ENCODE results near the gene BHLHA15.
"Not testable (repeated sequence)": the region's sequence is repeated elsewhere in the genome, so short reads cannot be mapped to it uniquely, and the experiment has no call there.

Gene BHLHA15

DNA sequence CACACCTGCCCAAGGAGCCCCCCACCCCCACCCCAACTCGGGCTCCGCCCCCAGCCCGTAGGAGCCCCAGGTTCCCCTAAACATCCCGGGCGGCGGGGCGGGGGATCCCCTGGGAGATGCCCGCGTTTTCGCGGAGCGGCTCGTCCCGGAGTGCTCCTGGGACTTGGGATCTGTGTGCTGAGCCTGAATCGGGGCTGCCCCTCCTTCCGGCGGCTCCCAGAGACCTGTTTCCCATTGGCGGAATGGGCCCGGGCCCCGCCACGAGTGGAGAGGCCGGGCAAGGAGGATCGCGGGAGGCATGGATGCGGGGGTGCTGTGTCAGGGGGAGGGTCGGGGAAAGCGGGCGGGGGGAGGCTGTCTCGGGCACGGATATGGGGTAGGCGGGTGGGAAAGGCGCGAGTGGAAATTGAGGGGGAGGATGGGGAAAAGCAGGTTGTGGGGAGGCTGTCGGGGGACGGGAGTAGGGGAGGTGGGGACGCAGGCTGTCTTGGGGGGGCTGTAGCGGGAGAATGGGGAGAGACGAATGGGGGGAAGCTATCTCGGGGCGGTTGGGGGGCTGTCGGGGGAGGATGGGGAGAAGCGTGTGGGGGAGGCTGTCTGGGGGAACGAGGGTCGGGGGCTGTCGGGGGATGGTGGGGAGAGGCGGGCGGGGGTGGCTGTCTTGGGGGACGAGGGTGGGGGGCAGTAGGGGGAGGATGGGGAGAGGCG, 572 bp upstream of the BHLHA15 start:
- no peak for DNase-seq (ENCODE audit: low read depth)

DNA sequence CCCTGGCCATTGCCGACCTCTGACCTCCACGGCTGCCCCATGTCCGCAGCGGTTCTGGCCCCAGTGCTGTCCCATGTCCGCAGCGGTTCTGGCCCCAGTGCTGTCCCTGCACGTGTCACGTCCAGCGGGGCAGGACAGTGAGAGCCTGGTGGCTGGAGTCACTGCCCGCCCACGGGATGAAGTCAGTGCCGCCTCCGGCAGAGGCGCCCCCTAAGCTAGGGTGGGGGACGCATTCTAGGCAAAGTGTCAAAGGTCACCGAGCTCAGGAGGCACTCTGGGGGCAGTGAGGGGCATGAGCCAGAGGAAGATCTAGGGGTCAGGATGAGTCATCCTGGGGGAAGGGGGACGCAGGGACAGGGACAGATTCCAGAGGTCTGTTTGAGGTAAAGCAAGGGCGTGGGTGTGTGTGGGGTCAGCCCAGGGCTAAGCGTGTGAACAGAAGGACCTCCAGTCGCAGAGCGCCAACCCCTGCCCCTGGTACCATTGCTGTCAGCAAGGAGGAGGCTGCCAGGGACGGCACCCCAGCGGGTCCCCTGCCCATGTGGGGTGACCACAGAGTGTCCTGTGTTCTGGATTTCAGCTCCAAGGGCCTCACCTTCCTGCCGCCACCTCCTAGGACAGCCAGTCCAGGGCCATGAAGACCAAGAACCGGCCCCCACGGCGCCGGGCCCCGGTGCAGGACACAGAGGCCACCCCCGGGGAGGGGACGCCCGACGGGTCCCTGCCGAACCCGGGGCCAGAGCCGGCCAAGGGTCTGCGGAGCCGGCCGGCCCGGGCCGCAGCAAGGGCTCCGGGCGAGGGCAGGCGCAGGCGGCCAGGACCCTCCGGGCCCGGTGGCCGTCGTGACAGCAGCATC, 665 bp downstream of the BHLHA15 start:
- no peak for DNase-seq (ENCODE audit: low read depth)

DNA sequence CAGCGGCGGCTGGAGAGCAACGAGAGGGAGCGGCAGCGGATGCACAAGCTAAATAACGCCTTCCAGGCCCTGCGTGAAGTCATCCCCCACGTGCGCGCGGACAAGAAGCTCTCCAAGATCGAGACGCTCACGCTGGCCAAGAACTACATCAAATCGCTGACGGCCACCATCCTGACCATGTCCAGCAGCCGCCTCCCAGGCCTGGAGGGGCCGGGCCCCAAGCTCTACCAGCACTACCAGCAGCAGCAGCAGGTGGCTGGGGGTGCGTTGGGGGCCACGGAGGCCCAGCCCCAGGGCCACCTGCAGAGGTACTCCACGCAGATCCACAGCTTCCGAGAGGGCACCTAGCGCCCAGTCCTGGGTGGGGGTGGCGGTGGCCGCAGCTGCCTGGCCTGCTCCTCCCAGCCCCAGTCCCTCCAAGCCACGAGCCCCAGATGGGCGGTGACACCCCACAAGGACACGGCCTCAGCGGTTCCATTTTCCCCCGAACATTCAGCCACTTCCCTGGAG, 1.3 kb downstream of the BHLHA15 start:
- DNase-seq (ENCODE audit: low read depth): no peak

- no peak for DNase-seq (ENCODE audit: low read depth)
These were observed 2.2 kb downstream of the BHLHA15 start for GRCh38 chr7:98213296-98213887.

DNA sequence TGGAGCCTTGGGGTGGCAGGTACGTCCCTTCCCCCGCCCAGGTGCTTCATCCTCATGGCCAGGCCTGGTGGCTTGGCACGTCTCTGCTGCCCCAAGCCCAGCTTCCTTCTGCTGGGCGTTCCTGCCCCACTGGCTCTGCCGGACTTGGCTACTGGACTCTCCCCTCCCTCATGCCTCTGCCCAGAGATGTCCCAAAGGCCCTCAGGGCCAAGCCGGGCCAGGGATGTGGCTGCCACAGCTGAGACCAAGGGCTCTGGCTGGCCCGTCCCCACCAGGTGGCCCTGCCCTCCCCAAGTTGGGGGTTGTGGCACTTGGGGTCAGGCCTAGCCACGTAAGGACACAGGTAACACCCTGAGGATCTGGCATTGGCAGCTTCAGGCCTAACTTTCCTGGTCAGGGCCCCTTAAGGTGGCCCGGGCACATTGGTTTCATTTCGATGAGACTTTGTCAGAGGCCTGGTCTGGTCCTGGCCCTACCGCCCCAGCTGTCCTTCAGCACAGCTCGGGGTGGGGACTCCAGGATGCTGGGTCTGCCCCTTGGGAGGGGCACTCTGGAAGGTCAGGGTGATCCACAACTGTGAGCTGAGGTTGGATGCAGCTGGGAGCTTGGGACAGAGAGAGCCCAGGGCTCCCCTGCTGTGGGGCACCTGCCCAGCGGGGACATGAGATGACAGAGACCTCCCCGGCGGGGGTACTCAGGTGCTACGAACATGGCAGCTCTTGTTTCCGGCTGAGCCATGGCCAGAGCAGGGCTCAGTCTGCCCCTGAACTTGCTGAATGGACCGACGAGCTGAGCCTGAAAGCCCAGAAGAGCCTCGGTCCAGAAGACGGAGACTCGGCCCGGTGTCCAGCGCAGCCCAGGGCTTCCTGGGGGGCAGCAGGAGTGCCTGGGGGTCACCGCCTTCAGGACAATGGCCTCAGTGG, 2.9 kb downstream of the BHLHA15 start:
- no peak for DNase-seq (ENCODE audit: low read depth)

DNA sequence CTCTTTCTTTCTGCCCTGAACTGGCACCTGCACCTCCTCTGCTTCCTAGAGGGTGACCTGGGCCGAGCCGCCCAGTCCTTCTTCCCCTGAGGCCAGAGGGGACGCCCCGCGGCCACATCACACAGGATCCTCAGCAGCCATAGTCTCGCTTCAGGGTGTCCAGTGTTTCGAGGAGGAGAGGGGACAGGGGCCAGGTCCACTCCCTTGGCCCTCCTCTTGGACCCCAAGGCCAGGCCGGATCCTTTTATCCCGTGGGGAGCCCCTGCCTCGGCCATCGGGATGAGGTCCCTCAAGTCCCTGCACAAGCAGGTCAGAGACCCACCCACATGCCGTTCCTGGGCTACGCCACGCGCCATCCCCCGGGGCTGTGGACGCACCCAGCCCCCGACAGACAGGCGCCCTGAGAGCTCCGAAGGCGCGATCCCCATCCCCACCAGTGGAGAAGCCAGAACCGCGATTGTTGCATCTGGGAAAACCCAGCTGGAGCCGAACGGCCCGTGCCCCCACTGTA, 3.6 kb downstream of the BHLHA15 start:
- no peak for DNase-seq (ENCODE audit: low read depth)

DNA sequence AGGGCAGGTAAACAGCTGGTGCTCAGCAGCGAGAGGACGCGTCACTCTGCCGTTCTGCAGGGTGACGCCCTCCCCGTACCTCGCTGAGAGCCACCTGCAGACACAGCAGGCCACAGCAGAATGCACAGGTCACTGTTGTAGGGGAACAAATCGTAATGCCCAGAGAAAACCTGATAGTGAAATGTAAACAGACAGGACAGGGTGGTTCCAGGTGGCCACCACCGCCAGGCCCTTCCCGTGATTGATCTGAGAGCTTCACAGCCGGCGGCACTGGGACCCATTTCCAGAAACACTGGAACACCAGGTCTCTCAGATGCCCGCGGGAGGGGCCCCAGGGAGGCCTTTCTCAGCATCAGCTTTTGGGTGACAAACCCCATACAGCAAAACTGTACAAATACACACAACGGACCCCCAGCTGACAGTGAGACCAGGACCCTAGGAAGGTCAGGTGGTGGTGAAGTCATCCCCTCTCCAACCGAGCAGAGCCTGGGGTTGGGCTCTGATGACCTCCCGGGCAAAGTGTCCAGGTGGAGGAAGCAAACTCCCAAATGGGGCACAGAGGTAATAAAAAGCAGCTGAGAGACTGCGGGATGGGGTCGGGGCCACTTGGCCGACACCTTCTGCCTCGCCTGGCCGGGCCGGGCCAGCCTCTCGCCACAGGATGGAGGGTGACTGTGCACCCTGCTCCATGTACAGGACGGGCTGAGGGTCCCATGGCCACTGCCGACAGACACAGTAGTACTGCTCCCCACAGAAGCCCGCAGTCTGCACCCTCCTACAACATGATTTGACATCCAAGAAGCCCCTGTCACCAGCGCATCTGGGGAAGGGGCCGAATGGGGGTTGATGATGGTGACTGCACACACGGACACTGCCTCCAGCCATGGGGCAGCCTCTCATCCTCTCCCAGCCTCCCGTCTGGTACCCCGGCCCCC, 4.6 kb downstream of the BHLHA15 start:
- DNase-seq (ENCODE audit: low read depth): no peak

DNA sequence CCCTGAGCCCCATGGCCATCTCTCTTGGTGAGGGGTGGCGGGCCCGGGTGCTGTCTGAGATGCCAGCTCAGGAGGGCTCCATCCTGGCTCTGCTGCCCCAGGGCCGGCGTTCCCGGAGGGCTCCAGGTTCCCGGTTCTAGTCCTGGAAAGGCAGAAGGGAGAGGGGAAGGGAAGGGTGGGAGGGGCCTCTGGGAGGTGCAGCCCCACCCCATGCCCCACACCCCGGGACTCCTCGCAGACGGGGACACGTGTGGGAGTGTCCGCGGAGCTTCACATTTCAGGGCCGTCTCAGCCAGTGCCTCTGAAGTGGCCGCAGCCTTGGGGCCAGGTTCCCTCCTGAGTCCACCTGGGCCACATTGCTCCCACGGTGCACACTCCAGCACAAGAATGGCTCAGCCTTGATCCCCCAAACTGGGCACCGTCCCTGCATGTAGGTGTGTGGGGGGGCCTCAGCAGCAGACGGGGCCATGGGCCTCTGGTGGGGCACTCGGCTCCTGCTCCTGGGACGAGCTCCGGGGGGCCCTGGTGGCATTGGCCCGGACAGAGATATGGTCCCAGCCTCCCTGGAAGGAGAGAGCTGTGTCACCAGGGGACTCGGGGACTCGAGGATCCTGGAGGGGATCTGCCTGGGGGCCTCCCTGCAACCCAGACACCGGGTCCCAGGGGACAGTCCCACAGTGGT, 5.8 kb downstream of the BHLHA15 start:
- no peak for DNase-seq (ENCODE audit: low read depth)

GRCh38 chr7:98217623-98218582, 6.7 kb downstream of the BHLHA15 start:
- no peak for DNase-seq (ENCODE audit: low read depth)

GRCh38 chr7:98219382-98219781, 8.1 kb downstream of the BHLHA15 start:
- not testable (repeated sequence) for DNase-seq (ENCODE audit: low read depth)

DNA sequence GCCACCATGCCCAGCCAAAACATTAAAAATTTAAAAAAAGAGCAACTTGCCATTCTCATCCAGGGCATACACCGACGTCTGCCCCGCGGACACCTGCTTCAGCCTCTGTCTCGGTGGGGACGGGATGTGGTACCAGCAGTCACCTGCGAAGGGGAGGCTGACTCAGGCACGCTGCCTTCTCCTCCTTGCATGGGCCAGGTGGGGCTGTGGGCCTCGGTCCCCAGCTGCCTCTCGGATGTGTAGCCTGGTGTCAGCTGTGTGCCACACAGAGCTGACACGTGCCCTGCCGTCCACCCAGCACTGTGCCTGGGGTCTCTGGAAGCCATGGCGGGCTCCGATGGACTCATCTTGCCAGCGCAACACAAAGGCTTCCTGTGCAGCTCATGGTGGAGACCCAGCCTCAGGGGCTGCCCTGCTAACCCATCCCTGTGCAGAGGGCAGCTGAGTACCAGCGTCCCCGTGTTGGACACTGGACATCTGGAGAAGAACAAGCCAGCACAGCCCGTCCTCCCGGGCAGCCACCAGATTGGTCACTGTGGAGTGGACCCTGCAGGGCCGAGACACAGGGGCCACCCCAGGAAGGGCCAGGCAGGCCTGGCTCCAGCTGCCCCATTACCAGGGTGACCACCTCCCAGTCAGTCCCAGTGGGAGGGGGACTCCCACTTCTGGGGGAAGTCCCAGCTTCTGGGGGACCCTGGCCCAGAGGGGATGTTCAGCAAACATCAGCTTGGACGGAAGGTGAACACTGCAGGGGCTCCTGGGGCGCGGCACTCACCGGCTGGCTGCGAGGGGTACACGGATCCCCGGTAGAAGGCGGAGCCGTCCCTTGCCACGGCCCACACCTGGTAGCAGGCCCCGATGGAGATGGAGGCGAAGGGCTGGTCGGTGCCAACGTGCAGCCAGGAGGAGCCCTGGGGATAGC, 10.6 kb downstream of the BHLHA15 start:
- DNase-seq (ENCODE audit: low read depth): no peak

DNA sequence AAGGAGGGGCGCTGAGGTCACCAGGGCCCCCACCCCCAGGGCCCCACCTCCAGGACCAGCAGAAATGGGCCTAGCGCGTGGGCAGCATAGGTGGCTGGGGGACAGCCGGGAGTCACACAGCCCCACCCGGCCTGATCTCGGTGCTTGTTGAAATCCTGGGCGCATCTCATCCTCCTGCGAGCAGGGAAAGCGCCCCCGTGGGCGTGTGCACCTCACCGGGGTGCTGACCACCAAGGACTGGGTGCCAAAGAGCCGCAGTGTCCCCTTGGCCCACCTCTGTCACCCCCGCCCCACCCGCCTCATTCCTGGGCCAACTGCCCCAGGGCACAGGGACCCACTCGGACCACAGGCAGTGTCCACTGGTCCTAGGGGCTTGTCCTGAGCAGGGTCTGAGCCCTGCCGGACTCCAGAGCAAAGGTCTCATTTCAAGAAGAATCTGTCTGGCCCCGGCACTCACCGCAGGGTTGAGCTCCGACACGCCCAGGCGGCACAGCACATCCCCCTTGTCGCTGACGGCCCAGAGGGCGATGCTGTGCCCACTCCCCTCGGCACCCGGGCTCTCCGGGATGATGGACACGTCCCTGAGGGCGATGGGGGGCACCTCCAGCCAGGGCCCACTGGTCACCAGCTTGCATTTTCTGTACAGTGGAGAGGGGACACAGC, 11.4 kb downstream of the BHLHA15 start:
- no peak for DNase-seq (ENCODE audit: low read depth)

- no peak for DNase-seq (ENCODE audit: low read depth)
These were observed 12.2 kb downstream of the BHLHA15 start for GRCh38 chr7:98223351-98223897.

DNA sequence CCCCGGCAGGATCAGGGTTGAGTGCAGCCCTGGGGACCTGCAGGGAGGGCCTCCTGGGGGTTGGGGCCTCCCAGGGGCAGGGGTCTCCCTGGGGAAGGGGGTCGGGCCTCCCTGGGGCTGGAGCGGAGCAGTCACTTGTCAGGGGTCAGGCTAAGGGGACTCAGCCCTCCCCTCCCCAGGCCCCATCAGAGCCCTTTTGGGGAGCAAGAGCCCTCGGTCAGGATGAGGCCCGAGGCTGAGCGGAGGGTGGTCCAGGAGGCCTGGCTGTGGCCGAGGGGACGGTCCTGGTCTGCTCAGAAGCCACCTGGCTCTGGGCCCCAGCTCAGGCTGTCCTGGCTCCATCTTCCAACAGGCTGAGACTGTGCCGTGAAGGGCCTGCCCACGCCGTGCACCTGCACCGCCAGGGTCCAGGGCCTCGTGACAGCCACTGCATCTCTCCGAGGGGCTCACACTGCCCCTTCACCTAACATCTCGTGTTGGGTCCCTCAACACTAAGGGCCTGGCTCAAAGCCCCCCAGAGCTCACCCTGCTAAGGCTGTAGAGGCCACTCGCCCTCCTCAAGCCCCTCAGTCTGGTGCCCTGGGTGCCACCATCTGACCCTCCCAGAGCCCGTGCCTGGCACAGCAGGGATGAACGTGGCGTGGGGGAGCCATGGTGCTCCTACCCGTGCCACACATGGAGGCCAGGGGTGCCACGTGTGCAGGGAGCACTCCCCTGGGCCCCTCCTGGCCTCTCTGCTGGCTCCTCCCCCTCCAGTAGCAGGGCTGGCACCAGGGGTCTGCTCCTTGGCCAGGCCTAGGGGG, 12.9 kb downstream of the BHLHA15 start:
- DNase-seq (ENCODE audit: low read depth): no peak

- no peak for DNase-seq (ENCODE audit: low read depth)
These were observed 13.5 kb downstream of the BHLHA15 start for GRCh38 chr7:98224701-98225181.

Measured in activated T-cell treated with anti-CD3 and anti-CD28 coated beads for 1 hour (primary cell).